GM12873 (cell line): ENCODE data around the gene TTC3.
A peak's percentile ranks its signal among the peaks of the same experiment; 100 is the strongest.

Experiments used
- CTCF ChIP-seq: IDR thresholded peaks from 2 replicates; pipeline ENCODE4 v1.5.1; 2012; ENCODE audit warnings: low read depth, mild to moderate bottlenecking, moderate library complexity, low read length, control low read depth; ENCODE audit not compliant: insufficient read depth; ENCODE audit errors: missing control alignments

Gene TTC3

GRCh38 chr21:37082856-37083528, 9.9 kb downstream of the TTC3 start:
- no peak for TF ChIP-seq CTCF

GRCh38 chr21:37085726-37086125, 12.7 kb downstream of the TTC3 start:
- TF ChIP-seq CTCF, result no peak

- TF ChIP-seq CTCF, result peak; percentile 7
These were observed 14.1 kb downstream of the TTC3 start for GRCh38 chr21:37087188-37087587.

- no peak for TF ChIP-seq CTCF
These were observed 15.2 kb downstream of the TTC3 start for GRCh38 chr21:37088186-37088735.

- no peak for TF ChIP-seq CTCF
These were observed 20.9 kb downstream of the TTC3 start for GRCh38 chr21:37093977-37094376.

GRCh38 chr21:37095821-37096220, 22.8 kb downstream of the TTC3 start:
- TF ChIP-seq CTCF, result no peak

- no peak for TF ChIP-seq CTCF
These were observed 25.7 kb downstream of the TTC3 start for GRCh38 chr21:37098751-37099150.
